ENCODE results near the gene CIAO2B. TPM values are rescaled to one million over a fixed set of nuclear protein-coding genes. Genes with fewer than 3 reads are reported as not detected.

CIAO2B gene
- total RNA-seq, 2 donors from 2014 or later, result 80.2 to 159 TPM

DNA sequence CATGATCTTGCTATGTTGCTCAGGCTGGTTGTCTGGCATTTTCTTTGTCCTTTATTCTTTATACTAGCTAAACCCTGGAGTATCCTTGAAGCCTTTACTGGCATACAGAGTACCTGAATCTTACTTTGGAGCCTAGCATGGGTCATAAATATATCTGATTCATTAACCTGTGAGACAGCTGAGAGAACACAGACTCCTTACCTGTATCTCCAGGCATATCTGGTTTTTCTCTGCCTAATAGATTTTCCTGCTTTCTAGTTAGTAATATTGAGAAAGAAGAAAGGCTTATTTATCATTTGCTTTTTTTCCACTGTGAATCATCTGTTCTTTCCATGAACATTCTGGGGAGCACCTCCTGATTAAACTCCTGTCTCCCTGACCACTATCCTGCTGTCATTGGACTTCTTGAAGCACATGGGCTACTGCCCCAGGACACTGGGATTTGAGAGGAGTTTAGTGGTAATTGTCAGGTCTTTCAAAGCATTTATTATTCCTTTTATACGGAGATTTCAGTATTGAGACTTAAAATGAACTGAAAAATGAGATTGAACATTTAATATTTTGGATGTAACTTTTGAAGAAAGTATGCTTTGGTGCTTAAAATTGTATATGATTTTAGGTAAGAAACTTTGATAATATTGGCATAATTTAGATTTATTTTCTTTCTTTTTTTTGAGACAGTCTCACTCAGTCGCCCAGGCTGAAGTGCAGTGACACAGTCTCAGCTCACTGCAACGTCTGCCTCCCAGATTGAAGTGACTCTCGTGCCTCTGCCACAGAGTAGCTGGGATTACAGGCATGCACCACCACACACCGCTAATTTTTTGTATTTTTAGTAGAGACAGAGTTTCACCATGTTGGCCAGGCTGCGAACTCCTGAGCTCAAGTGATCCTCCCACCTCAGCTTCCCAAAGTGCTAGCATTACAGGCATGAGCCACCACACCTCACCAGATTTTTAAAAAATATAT, 45.3 kb downstream of the CIAO2B start:
- no peaks in the 10 kb centered on the region for H3K27me3 ChIP-seq (replicated peaks; ENCODE audit: insufficient read depth)

DNA sequence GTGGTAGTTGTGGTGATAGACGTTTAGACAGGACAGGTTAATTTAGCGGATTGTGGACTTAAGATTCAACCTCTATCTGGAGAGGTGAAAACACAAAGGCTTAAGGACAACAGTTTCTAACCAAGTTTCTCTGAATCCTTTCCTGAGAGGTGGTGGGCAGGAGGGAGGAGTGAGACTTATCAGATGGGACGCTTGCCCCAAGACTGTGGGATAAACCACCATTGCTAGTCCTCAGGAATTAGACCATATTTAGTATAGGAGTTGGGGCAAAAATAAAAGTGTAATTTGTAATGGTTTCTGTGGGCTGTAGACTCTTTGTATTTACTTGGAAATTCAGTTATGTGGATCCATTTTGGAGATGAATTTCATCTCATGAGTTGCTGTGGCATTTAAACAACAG, 47.3 kb downstream of the CIAO2B start:
- 66% methylated on average over 3 of the region's 3 CpGs for WGBS
- no peaks in the 10 kb centered on the region for H3K9me3 ChIP-seq
- H3K4me1 ChIP-seq (replicated peaks), result no peaks in the 10 kb centered on the region
- DNase-seq (ENCODE audit: low spot score), result no peak
- H3K36me3 ChIP-seq, result peaks cover 0 to 5% of the 10 kb centered on the region in 2 donors
- no peak overlapping the region for H3K27ac ChIP-seq
- no peaks in the 10 kb centered on the region for H3K27me3 ChIP-seq (replicated peaks; ENCODE audit: insufficient read depth)
- no peak for TF ChIP-seq POLR2AphosphoS5 (IDR thresholded peaks at IDR 0.05)
- no peak overlapping the region for H3K4me3 ChIP-seq
- intact Hi-C loops (cut with DNase I), result no loop called here

More for the DNA sequence above, 45.3 kb downstream of the CIAO2B start:
- intact Hi-C loops (cut with DNase I), result no loop called here
- 92% methylated on average over 6 of the region's 6 CpGs for WGBS
- Histone ChIP-seq H3K36me3 (peaks cover 0 to 5% of the 10 kb centered on the region in 2 donors), H3K27ac (no peak overlapping the region), H3K9me3 (no peaks in the 10 kb centered on the region), H3K4me3 (no peak overlapping the region), H3K4me1 (replicated peaks) (no peaks in the 10 kb centered on the region)
- no peak for TF ChIP-seq POLR2AphosphoS5 (IDR thresholded peaks at IDR 0.05)
- no peak for TF ChIP-seq POLR2A (IDR thresholded peaks at IDR 0.05)
- TF ChIP-seq CTCF (IDR thresholded peaks at IDR 0.05), result no peak
- DNase-seq (ENCODE audit: low spot score), result no peak

GRCh38 chr16:66886321-66886720, 47.9 kb downstream of the CIAO2B start:
- no peak for TF ChIP-seq POLR2AphosphoS5 (IDR thresholded peaks at IDR 0.05)
- no peak for TF ChIP-seq CTCF (IDR thresholded peaks at IDR 0.05)
- TF ChIP-seq POLR2A (IDR thresholded peaks at IDR 0.05), result no peak
- intact Hi-C loops (cut with DNase I), result no loop called here
- no peak overlapping the region for H3K4me3 ChIP-seq
- DNase-seq (ENCODE audit: low spot score), result no peak
- H3K36me3 ChIP-seq, result peaks cover 0 to 5% of the 10 kb centered on the region in 2 donors
- no peaks in the 10 kb centered on the region for H3K9me3 ChIP-seq
- H3K27ac ChIP-seq, result no peak overlapping the region
- H3K27me3 ChIP-seq (replicated peaks; ENCODE audit: insufficient read depth), result no peaks in the 10 kb centered on the region
- 29% methylated on average over 2 of the region's 2 CpGs for WGBS
- no peaks in the 10 kb centered on the region for H3K4me1 ChIP-seq (replicated peaks)

DNA sequence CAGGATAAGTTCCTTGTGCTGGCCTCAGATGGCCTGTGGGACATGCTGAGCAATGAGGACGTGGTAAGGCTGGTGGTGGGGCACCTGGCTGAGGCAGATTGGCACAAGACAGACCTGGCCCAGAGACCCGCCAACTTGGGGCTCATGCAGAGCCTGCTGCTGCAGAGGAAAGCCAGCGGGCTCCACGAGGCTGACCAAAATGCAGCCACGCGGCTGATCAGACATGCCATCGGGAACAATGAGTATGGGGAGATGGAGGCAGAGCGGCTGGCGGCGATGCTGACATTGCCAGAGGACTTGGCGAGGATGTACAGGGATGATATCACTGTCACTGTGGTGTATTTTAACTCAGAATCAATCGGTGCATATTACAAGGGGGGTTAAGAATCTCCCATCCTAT, 48.7 kb downstream of the CIAO2B start:
- intact Hi-C loops (cut with DNase I), result no loop called here

DNA sequence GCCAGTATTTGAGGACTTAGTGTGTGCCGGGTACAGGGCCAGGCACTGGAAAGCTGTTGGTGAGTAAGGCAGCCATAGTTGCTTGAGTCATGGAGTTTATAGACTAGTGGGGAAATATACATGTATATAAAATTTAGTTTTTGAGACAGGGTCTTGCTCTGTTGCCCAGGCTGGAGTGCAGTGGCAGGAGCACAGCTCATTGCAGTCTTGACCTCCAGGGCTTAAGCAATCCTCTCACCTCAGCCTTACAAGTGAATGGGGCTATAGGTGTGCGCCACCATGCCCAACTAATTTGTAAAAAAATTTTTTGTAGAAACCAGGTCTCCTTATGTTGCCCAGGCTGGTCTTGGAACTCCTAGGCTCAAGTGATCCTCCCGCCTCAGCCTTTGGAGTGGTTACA, 51.5 kb downstream of the CIAO2B start:
- Histone ChIP-seq H3K27me3 (replicated peaks; ENCODE audit: insufficient read depth) (no peaks in the 10 kb centered on the region), H3K4me3 (no peak overlapping the region), H3K4me1 (replicated peaks) (no peaks in the 10 kb centered on the region), H3K27ac (no peak overlapping the region), H3K36me3 (peaks cover 0 to 5% of the 10 kb centered on the region in 2 donors), H3K9me3 (no peaks in the 10 kb centered on the region)
- 98% methylated on average over 3 of the region's 3 CpGs for WGBS
- TF ChIP-seq CTCF (IDR thresholded peaks at IDR 0.05), result no peak
- TF ChIP-seq POLR2AphosphoS5 (IDR thresholded peaks at IDR 0.05), result no peak
- TF ChIP-seq POLR2A (IDR thresholded peaks at IDR 0.05), result no peak
- intact Hi-C loops (cut with DNase I), result no loop called here
- DNase-seq (ENCODE audit: low spot score), result no peak

More for the DNA sequence above, 48.7 kb downstream of the CIAO2B start:
- WGBS, result 91% methylated on average over 12 of the region's 12 CpGs
- no peaks in the 10 kb centered on the region for H3K27me3 ChIP-seq (replicated peaks; ENCODE audit: insufficient read depth)
- no peak overlapping the region for H3K4me3 ChIP-seq
- peaks cover 0 to 5% of the 10 kb centered on the region in 2 donors for H3K36me3 ChIP-seq
- no peak overlapping the region for H3K27ac ChIP-seq
- DNase-seq (ENCODE audit: low spot score), result no peak
- H3K4me1 ChIP-seq (replicated peaks), result no peaks in the 10 kb centered on the region
- TF ChIP-seq POLR2A (IDR thresholded peaks at IDR 0.05) (no peak), CTCF (IDR thresholded peaks at IDR 0.05) (no peak), POLR2AphosphoS5 (IDR thresholded peaks at IDR 0.05) (no peak)
- H3K9me3 ChIP-seq, result no peaks in the 10 kb centered on the region

Other genes starting within 250 kb of the CIAO2B start
- gene CMTM4, start 237.7 kb downstream of the CIAO2B start, total RNA-seq, result 10 to 100 TPM; 46.9 to 57.7 TPM
- gene DYNC1LI2, start 182.8 kb downstream of the CIAO2B start, total RNA-seq, result 100 to 1,000 TPM in 1 of 2 donors, 10 to 100 TPM in 1; 98.1 to 149 TPM
- gene TERB1, start 132.8 kb downstream of the CIAO2B start, total RNA-seq, result 1 to 10 TPM in 1 of 2 donors, not detected in 1; 2.1 TPM
- 10 to 100 TPM; 39.6 to 58.2 TPM for gene NAE1, start 103.4 kb downstream of the CIAO2B start, total RNA-seq
- gene CA7, start 90.0 kb downstream of the CIAO2B start, total RNA-seq, result 1 to 10 TPM in 1 of 2 donors, not detected in 1; 1.9 TPM
- gene PDP2, start 53.9 kb downstream of the CIAO2B start, total RNA-seq, result 10 to 100 TPM in 1 of 2 donors, 1 to 10 TPM in 1; 9.2 to 21.9 TPM
- gene CDH16, start 15.5 kb downstream of the CIAO2B start, total RNA-seq, result not detected
- gene RRAD, start 8.9 kb downstream of the CIAO2B start, total RNA-seq, result 10 to 100 TPM; 17.0 to 37.0 TPM
- 10 to 100 TPM; 36.3 to 61.5 TPM for gene CES2, start 1.1 kb upstream of the CIAO2B start, total RNA-seq
- gene CES3, start 26.9 kb upstream of the CIAO2B start, total RNA-seq, result under 1 TPM; 0.36 to 0.80 TPM
- 10 to 100 TPM in 1 of 2 donors, 1 to 10 TPM in 1; 1.4 to 10.7 TPM for gene CES4A, start 54.2 kb upstream of the CIAO2B start, total RNA-seq
- gene CBFB, start 94.7 kb upstream of the CIAO2B start, total RNA-seq, result 10 to 100 TPM; 27.0 to 46.2 TPM
- 10 to 100 TPM; 30.1 to 31.9 TPM for gene PHAF1, start 175.5 kb upstream of the CIAO2B start, total RNA-seq
- gene B3GNT9, start 216.6 kb upstream of the CIAO2B start, total RNA-seq, result 10 to 100 TPM; 32.1 to 37.3 TPM
- gene TRADD, start 225.5 kb upstream of the CIAO2B start, total RNA-seq, result 10 to 100 TPM; 33.3 to 56.3 TPM
- 100 to 1,000 TPM in 1 of 2 donors, 10 to 100 TPM in 1; 67.9 to 124 TPM for gene FBXL8, start 225.6 kb upstream of the CIAO2B start, total RNA-seq
- gene HSF4, start 230.3 kb upstream of the CIAO2B start, total RNA-seq, result 100 to 1,000 TPM; 109 to 137 TPM
- 100 to 1,000 TPM in 1 of 2 donors, 10 to 100 TPM in 1; 60.8 to 129 TPM for gene NOL3, start 236.1 kb upstream of the CIAO2B start, total RNA-seq
- gene MATCAP1, start 249.6 kb upstream of the CIAO2B start, total RNA-seq, result 10 to 100 TPM; 13.9 to 28.9 TPM